Left lung (tissue), 10 donors: ENCODE measurements around the gene THTPA. TPM values are rescaled to one million over a fixed set of nuclear protein-coding genes. Genes with fewer than 3 reads are reported as not detected.

Source experiments
- ATAC-seq: fragments of 200-7000 bp; cut with Tn5 transposase; one replicate; pipeline ENCODE4 v1.9.1; 2020; ENCODE audit warnings: moderate library complexity
- DNase-seq, 4 donors: peaks; one replicate each; pipeline ENCODE4 v3.0.0-alpha.2; 2013 to 2020
- H3K27ac ChIP-seq, 2 donors: fragments of 200-600 bp; sonication (generic) in 1 of 2; one replicate each; pipeline versions ENCODE4 v1.5.0 to v1.8.0; 2020 to 2021
- H3K27me3 ChIP-seq, 2 donors: fragments of 200-600 bp; sonication (generic) in 1 of 2; one replicate each; pipeline versions ENCODE4 v1.5.0 to v1.8.0; 2020 to 2021
- H3K36me3 ChIP-seq, 2 donors: fragments of 200-600 bp; sonication (generic) in 1 of 2; one replicate each; pipeline versions ENCODE4 v1.5.0 to v1.8.0; 2020 to 2021
- H3K4me1 ChIP-seq, 2 donors: fragments of 200-600 bp; one replicate each; pipeline ENCODE4 v1.8.0; 2021
- H3K4me3 ChIP-seq, 2 donors: fragments of 200-600 bp; sonication (generic) in 1 of 2; one replicate each; pipeline versions ENCODE4 v1.5.0 to v1.8.0; 2020 to 2021; ENCODE audit warnings: mild to moderate bottlenecking in 1 of 2
- H3K9me3 ChIP-seq, 2 donors: fragments of 200-600 bp; sonication (generic) in 1 of 2; one replicate each; pipeline versions ENCODE4 v1.5.0 to v1.8.0; 2020 to 2021
- intact Hi-C, 2 donors: fragments of 100-400 bp; cut with DNase I; formaldehyde crosslinking; loops; one replicate each; pipeline versions ENCODE4 v1.11.2 to v1.14.2; 2022
- polyA plus RNA-seq, 6 donors: library from polyadenylated mRNA; unstranded; fragments of 120-200 nt; gene quantifications; one replicate each; pipeline ENCODE4 v1.2.1, GENCODE V29; 2013; ENCODE audit not compliant: insufficient read length in 6 of 6
- total RNA-seq, 2 donors: library from RNA; stranded (reverse); fragmentation: NEBNext Ultra II Directional; extraction: Animal tissue kit (Norgen Biotek cat#: 25700); gene quantifications; one replicate each; pipeline ENCODE4 v1.2.1, GENCODE V29; 2021
- TF ChIP-seq, protein P1 (sequence below), 2 donors: fragments of 200-600 bp; sonication (generic) in 1 of 2; IDR thresholded peaks; one replicate each; pipeline versions ENCODE4 v1.5.0 to v1.8.0; 2021; ENCODE audit warnings: antibody characterized with exemption in 2 of 2
- donor health status: DM: no; HTN: yes; CAD: no.
- donor health status: DM: no; HTN: no; CAD: no.

Gene THTPA
- total and polyA plus RNA-seq, 8 donors: 10.7 to 20.3 (median 12.6) TPM

DNA sequence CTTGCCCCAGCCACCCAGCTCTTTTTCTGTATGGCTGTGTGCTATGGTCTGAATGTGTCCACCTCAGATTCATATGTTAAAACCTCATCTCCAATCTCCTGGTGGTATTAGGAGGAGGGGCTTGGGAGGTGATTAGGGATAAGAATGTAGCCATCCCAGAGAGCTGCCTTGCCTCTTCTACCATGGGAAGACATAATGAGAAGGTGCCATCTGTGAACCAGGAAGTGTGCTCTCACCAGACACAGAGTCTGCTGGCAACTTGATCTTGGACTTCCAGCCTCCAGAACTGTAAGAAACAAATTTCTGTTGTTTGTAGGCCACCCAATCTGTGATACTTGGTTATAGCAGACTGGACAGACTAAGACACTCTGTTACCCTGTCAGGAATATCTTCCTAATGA is 45.4 kb downstream of the THTPA start:
- intact Hi-C loops: no loop called here
- ATAC-seq: no peak
- no peak for DNase-seq

DNA sequence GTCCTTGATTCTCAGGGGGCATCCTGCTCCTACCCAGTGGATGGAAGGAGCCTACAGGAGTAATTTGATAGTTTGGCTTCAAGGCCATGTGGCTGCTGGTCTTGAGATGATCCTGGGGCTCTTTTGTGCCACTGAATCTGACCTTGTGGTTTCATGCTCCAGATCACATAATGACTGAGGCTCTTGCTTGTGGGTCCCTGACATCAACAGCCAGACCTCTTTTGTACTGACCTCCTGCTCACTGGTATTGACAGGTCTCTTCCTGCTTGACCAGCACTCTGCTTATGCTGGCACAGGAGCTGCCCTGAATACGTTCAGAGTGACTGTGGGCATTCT is 45.7 kb downstream of the THTPA start:
- Histone ChIP-seq H3K4me1 (no peaks in the 10 kb centered on the region), H3K27ac (no peak overlapping the region), H3K27me3 (no peaks in the 10 kb centered on the region), H3K4me3 (no peak overlapping the region), H3K36me3 (no peaks in the 10 kb centered on the region), H3K9me3 (peaks cover 0 to 5% of the 10 kb centered on the region in 2 donors)
- ATAC-seq (no peak), DNase-seq (no peak)
- intact Hi-C loops: no loop called here
- TF ChIP-seq, protein P1, sequence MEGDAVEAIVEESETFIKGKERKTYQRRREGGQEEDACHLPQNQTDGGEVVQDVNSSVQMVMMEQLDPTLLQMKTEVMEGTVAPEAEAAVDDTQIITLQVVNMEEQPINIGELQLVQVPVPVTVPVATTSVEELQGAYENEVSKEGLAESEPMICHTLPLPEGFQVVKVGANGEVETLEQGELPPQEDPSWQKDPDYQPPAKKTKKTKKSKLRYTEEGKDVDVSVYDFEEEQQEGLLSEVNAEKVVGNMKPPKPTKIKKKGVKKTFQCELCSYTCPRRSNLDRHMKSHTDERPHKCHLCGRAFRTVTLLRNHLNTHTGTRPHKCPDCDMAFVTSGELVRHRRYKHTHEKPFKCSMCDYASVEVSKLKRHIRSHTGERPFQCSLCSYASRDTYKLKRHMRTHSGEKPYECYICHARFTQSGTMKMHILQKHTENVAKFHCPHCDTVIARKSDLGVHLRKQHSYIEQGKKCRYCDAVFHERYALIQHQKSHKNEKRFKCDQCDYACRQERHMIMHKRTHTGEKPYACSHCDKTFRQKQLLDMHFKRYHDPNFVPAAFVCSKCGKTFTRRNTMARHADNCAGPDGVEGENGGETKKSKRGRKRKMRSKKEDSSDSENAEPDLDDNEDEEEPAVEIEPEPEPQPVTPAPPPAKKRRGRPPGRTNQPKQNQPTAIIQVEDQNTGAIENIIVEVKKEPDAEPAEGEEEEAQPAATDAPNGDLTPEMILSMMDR (IDR thresholded peaks at IDR 0.05): no peak

More for the DNA sequence above, 45.4 kb downstream of the THTPA start:
- no peak overlapping the region for H3K4me3 ChIP-seq
- H3K27ac ChIP-seq: no peak overlapping the region
- no peaks in the 10 kb centered on the region for H3K36me3 ChIP-seq
- no peaks in the 10 kb centered on the region for H3K4me1 ChIP-seq
- peaks cover 0 to 5% of the 10 kb centered on the region in 2 donors for H3K9me3 ChIP-seq
- H3K27me3 ChIP-seq: no peaks in the 10 kb centered on the region
- TF ChIP-seq, protein P1 (IDR thresholded peaks at IDR 0.05): no peak

DNA sequence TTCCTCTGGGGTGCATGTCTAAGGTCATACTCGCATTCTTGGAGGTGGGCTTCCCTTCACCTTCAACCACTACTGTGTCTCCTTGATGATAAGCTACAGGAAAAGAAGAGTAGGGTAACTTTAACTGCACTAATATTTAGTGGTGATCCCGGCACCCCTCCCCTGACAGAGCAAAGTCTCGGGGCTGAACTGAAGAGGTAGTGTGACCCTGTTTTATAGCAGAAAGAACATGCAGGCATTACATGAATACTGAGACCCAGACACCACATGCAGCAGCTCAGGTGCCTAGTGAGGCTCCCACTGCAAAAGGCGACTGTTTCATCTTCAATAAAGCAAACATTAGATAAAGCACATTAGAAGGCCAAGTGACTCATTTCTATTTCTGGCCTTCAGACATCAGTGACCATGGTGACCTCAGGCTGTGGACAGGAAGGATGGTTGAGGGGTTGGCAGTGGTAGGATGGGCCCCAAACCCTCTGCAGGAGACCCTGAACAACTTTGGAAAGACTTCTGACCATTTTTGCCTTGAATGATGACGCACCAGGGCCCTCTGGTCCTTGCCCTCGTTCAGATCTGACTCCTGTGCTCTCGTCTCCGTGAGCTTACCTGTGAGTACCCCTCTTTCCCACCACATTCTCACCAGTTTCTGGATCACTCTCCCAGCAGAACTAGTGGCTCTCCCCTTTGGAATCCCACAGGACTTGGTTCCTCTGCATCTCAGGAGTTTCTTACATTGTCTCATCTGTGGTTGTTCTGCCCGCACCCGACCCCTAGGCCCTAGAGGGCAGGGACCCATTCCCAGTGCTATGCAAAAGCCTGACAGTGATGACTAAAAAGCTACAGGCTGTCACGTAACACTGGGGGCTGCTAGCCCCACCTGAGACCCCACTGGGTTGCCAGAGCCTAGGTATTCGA is 46.4 kb downstream of the THTPA start:
- intact Hi-C loops: no loop called here
- no peaks in the 10 kb centered on the region for H3K36me3 ChIP-seq
- ATAC-seq: no peak
- no peaks in the 10 kb centered on the region for H3K27me3 ChIP-seq
- TF ChIP-seq, protein P1 (IDR thresholded peaks at IDR 0.05): no peak
- H3K4me1 ChIP-seq: no peaks in the 10 kb centered on the region
- no peak for DNase-seq
- H3K9me3 ChIP-seq: peaks cover 0 to 5% of the 10 kb centered on the region in 2 donors
- no peak overlapping the region for H3K4me3 ChIP-seq
- no peak overlapping the region for H3K27ac ChIP-seq

DNA sequence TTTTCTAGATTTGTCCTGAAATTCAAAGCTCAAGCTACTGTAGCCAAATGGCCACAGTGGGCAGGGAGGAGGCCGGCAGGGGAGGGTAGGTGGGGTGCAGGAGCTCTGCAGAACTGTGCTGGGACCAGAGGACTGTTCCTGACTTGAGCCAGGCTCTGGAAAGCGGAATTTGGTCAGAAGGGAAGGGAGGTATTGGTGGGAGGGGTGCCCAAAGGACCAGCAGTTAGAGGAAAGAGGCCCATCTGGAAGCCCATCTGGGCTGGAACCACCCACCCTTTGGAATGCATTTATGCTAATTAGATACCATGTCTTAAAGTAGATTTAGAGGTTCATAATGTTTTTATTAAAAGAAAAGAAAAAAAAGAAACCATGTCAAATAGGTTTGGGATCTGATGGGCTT is 47.0 kb downstream of the THTPA start:
- TF ChIP-seq, protein P1 (IDR thresholded peaks at IDR 0.05): no peak
- intact Hi-C loops: no loop called here
- no peak for ATAC-seq
- Histone ChIP-seq H3K27ac (no peak overlapping the region), H3K4me3 (no peak overlapping the region), H3K27me3 (no peaks in the 10 kb centered on the region), H3K9me3 (peaks cover 0 to 5% of the 10 kb centered on the region in 2 donors), H3K4me1 (no peaks in the 10 kb centered on the region), H3K36me3 (no peaks in the 10 kb centered on the region)
- no peak for DNase-seq

DNA sequence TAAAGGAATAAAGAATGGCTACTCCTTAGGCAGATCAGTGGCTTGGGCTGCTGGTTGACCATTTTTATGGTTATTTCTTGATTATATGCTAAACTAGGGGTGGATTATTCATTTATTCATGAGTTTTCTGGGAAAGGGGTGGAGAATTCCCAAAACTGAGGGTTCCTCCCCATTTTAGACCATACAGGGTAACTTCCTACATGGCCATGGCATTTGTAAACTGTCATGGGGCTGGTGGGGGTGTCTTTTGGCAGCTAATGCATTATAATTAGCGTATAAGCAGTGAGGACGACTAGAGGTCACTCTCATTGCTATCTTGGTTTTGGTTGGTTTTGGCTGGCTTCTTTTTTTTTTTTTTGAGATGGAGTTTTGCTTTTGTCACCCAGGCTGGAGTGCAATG is 48.1 kb downstream of the THTPA start:
- TF ChIP-seq, protein P1 (IDR thresholded peaks at IDR 0.05): no peak
- Histone ChIP-seq H3K9me3 (peaks cover 0 to 4% of the 10 kb centered on the region in 2 donors), H3K36me3 (no peaks in the 10 kb centered on the region), H3K4me1 (no peaks in the 10 kb centered on the region), H3K27me3 (no peaks in the 10 kb centered on the region), H3K27ac (no peak overlapping the region), H3K4me3 (no peak overlapping the region)
- intact Hi-C loops: no loop called here
- DNase-seq (no peak), ATAC-seq (no peak)
